HepG2 (cell line): ENCODE measurements around the gene GTF2H3. TPM values are rescaled to one million over a fixed set of nuclear protein-coding genes. Genes with fewer than 3 reads are reported as not detected.

Experiments
- HDAC1 ChIP-seq: sonication (generic); formaldehyde crosslinking; IDR thresholded peaks from 2 replicates; pipeline ENCODE4 v1.5.1; 2020; ENCODE audit warnings: mild to moderate bottlenecking, missing genetic modification reagents
- MAX ChIP-seq: IDR thresholded peaks from 2 replicates; pipeline ENCODE4 v1.6.1; 2012; ENCODE audit warnings: inconsistent platforms
- MXI1 ChIP-seq: IDR thresholded peaks from 3 replicates; pipeline ENCODE4 v1.6.1; 2012; ENCODE audit warnings: low read depth, low read length, inconsistent platforms, borderline replicate concordance
- NRL ChIP-seq: sonication (generic); formaldehyde crosslinking; IDR thresholded peaks from 2 replicates; pipeline ENCODE4 v1.5.0; 2020; ENCODE audit warnings: missing genetic modification reagents, mild to moderate bottlenecking, moderate library complexity, borderline replicate concordance
- POLR2AphosphoS5 ChIP-seq: IDR thresholded peaks from 2 replicates; pipeline ENCODE4 v1.6.1; 2012; ENCODE audit warnings: low read depth, low read length
- RBM39 ChIP-seq: fragments of 200-400 bp; formaldehyde crosslinking; IDR thresholded peaks from one replicate; pipeline ENCODE4 v1.6.1; 2018; ENCODE audit warnings: antibody characterized with exemption, mild to moderate bottlenecking, low read depth, low read length; ENCODE audit not compliant: poor library complexity, severe bottlenecking
- RXRB ChIP-seq: IDR thresholded peaks from 2 replicates; pipeline ENCODE4 v1.6.1; 2016; ENCODE audit warnings: borderline replicate concordance, missing genetic modification reagents, missing compliant biosample characterization
- YY1 ChIP-seq: IDR thresholded peaks from 2 replicates; pipeline ENCODE4 v1.6.1; 2011; ENCODE audit warnings: low read length, low read depth, moderate library complexity, mild to moderate bottlenecking; ENCODE audit not compliant: insufficient read depth, insufficient replicate concordance
- ZNF574 ChIP-seq: sonication (generic); formaldehyde crosslinking; IDR thresholded peaks from 2 replicates; pipeline ENCODE4 v1.4.0; 2020; ENCODE audit warnings: missing genetic modification reagents
- ZNF687 ChIP-seq: sonication (generic); formaldehyde crosslinking; IDR thresholded peaks from 2 replicates; pipeline ENCODE4 v1.5.1; 2020; ENCODE audit warnings: mild to moderate bottlenecking, missing genetic modification reagents, moderate library complexity
- polyA plus RNA-seq, 8 experiments: library from polyadenylated mRNA; depleted of rRNA in 3 of 8; stranded (reverse) in 7 of 8; unstranded in 1 of 8; fragments of >200 nt; fragmentation: Illumina TruSeq in 4 of 8; extraction: Trizol in 4 of 8; gene quantifications; 2 replicates each; pipeline versions ENCODE4 v1.2.1 to v1.2.3, GENCODE V29; 2011 to 2016; ENCODE audit warnings: low read depth in 4 of 8, missing spikeins in 1 of 8, mixed read lengths in 1 of 8; ENCODE audit not compliant: insufficient read depth in 1 of 8
- total RNA-seq, 5 experiments: library from RNA; depleted of rRNA; stranded (reverse); fragments of >200 nt; fragmentation: Illumina TruSeq; extraction: Trizol; gene quantifications; 2 replicates each; pipeline ENCODE4 v1.2.3, GENCODE V29; 2016; ENCODE audit warnings: low read depth in 1 of 5
- TF ChIP-seq, protein P1 (sequence below): sonication (generic); formaldehyde crosslinking; conservative IDR thresholded peaks from 2 replicates; pipeline ENCODE4 v1.4.0; 2020; ENCODE audit warnings: missing genetic modification reagents

The GTF2H3 gene
- total and polyA plus RNA-seq, 2 of the 13 experiments (the other 11 are each of a cell fraction or from before 2014, with no cell fraction given): 35.8 to 58.8 TPM

DNA sequence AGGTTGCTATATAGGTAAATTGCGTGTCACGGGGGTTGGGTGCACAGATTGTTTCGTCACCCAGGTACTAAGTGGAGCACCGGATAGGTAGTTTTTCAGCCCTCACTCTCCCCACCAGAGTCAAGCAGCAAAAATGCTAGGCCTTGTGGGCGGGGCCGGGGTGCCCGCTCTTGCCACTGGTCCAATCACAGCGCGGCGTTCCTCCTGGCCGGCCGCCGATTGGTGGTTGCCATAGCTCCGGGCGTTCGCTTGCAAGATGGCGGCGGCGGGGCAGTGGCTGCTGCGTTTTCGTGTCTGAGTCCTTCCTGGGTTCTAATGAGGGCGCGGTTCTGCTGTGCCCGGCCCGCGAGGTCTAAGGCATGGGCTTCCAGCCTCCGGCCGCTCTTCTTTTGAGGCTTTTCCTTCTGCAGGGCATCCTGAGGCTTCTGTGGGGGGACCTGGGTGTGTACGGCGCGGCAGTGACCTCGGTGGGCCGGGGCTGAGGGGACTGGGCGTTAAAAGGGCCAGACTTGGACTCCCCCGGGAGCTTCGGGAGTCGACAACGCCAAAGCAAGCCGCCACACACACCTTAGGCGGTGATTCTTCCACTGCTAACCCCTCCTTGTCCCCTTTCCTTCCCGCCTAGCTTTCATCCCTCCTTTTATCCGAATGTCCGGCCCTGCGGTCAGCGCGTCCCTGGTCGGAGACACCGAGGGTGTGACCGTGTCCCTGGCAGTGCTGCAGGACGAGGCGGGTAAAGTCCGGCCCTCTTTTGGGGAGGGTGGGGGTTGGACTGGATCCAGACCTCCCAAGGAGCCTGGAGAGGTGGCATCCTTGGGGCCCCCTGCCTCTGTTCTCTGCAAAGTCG lies 37.5 kb downstream of the GTF2H3 start, which contains the start of gene TCTN2 (continued):
- TF ChIP-seq, protein P1, sequence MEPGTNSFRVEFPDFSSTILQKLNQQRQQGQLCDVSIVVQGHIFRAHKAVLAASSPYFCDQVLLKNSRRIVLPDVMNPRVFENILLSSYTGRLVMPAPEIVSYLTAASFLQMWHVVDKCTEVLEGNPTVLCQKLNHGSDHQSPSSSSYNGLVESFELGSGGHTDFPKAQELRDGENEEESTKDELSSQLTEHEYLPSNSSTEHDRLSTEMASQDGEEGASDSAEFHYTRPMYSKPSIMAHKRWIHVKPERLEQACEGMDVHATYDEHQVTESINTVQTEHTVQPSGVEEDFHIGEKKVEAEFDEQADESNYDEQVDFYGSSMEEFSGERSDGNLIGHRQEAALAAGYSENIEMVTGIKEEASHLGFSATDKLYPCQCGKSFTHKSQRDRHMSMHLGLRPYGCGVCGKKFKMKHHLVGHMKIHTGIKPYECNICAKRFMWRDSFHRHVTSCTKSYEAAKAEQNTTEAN (CRISPR knock-in tag): no peak
- peak; percentile 74; the same call in 1 of the 2 replicates for TF ChIP-seq NRL (CRISPR knock-in tag)
- TF ChIP-seq MAX: peak; percentile 38; the same call in 1 of the 2 replicates
- TF ChIP-seq RBM39: peak; percentile 23
- peak; percentile 83; the same call in 1 of the 3 replicates for TF ChIP-seq MXI1
- TF ChIP-seq ZNF574 (CRISPR knock-in tag): no peak; the same call in 1 of the 2 replicates
- TF ChIP-seq POLR2AphosphoS5: 0 out of 2 replicates have a peak, but pooled peaks have one; percentile 39
- peak; percentile 97 for TF ChIP-seq YY1
- TF ChIP-seq ZNF687 (CRISPR knock-in tag): peak; percentile 71
- TF ChIP-seq HDAC1: peak; percentile 77
- no peak for TF ChIP-seq RXRB
